ENCODE results near the gene TIMM23. TPM values are rescaled to one million over a fixed set of nuclear protein-coding genes. Genes with fewer than 3 reads are reported as not detected.

The TIMM23 gene
- total and polyA plus RNA-seq, 4 donors, result 64.3 to 78.9 (median 72.1) TPM

GRCh38 chr10:46029461-46030030 is 57.3 kb downstream of the TIMM23 start:
- Histone ChIP-seq H3K4me1 (ENCODE audit: control insufficient read depth, insufficient read depth, low read length) (peaks cover 7% of the 10 kb centered on the region), H3K36me3 (ENCODE audit: control insufficient read depth, insufficient read depth, low read length) (peaks cover 3% of the 10 kb centered on the region), H3K9me3 (ENCODE audit: control insufficient read depth, insufficient read depth, low read length) (no peaks in the 10 kb centered on the region), H3K27me3 (ENCODE audit: control insufficient read depth, insufficient read depth, low read length) (no peaks in the 10 kb centered on the region), H3K4me3 (ENCODE audit: low read depth, low read length) (peak overlapping the region; percentile 91), H3K27ac (ENCODE audit: low read depth, low read length) (no peak overlapping the region)
- WGBS (ENCODE audit: insufficient coverage), result 25% methylated on average over 2 of the region's 6 CpGs
- no peak for DNase-seq (ENCODE audit: low read depth in 4 of 6, low spot score in 6 of 6)

GRCh38 chr10:46030091-46030937 is 58.0 kb downstream of the TIMM23 start, which contains the start of gene NCOA4:
NCOA4 (minus strand) TSS chr10:46030623; CDS start chr10:46016680, 13,943 bp downstream.
- H3K36me3 ChIP-seq (ENCODE audit: control insufficient read depth, insufficient read depth, low read length), result peaks cover 3% of the 10 kb centered on the region
- H3K4me3 ChIP-seq (ENCODE audit: low read depth, low read length), result peak within 1 kb of the TSS; percentile 91
- H3K27ac ChIP-seq (ENCODE audit: low read depth, low read length), result peak within 1 kb of the TSS; percentile 88
- peaks cover 7% of the 10 kb centered on the region for H3K4me1 ChIP-seq (ENCODE audit: control insufficient read depth, insufficient read depth, low read length)
- WGBS (ENCODE audit: insufficient coverage), result 0% methylated on average over 53 of the region's 59 CpGs
- H3K27me3 ChIP-seq (ENCODE audit: control insufficient read depth, insufficient read depth, low read length), result no peaks in the 10 kb centered on the region
- peak; percentile 96 to 99 (median 98) for DNase-seq (ENCODE audit: low read depth in 4 of 6, low spot score in 6 of 6)
- no peaks in the 10 kb centered on the region for H3K9me3 ChIP-seq (ENCODE audit: control insufficient read depth, insufficient read depth, low read length)

GRCh38 chr10:46031648-46032532 is 59.6 kb downstream of the TIMM23 start:
- no peak overlapping the region for H3K27ac ChIP-seq (ENCODE audit: low read depth, low read length)
- 100% methylated on average over 3 of the region's 6 CpGs for WGBS (ENCODE audit: insufficient coverage)

GRCh38 chr10:46033602-46034011 is 61.3 kb downstream of the TIMM23 start:
- H3K27me3 ChIP-seq (ENCODE audit: control insufficient read depth, insufficient read depth, low read length), result no peaks in the 10 kb centered on the region
- DNase-seq (ENCODE audit: low read depth in 4 of 6, low spot score in 6 of 6), result no peak

More at GRCh38 chr10:46031648-46032532, 59.6 kb downstream of the TIMM23 start:
- DNase-seq (ENCODE audit: low read depth in 4 of 6, low spot score in 6 of 6), result no peak
- Histone ChIP-seq H3K4me3 (ENCODE audit: low read depth, low read length) (no peak overlapping the region), H3K36me3 (ENCODE audit: control insufficient read depth, insufficient read depth, low read length) (peaks cover 2% of the 10 kb centered on the region), H3K4me1 (ENCODE audit: control insufficient read depth, insufficient read depth, low read length) (peaks cover 7% of the 10 kb centered on the region), H3K9me3 (ENCODE audit: control insufficient read depth, insufficient read depth, low read length) (no peaks in the 10 kb centered on the region), H3K27me3 (ENCODE audit: control insufficient read depth, insufficient read depth, low read length) (no peaks in the 10 kb centered on the region)

GRCh38 chr10:46035923-46036849 is 63.9 kb downstream of the TIMM23 start:
- H3K27ac ChIP-seq (ENCODE audit: low read depth, low read length), result no peak overlapping the region
- no peaks in the 10 kb centered on the region for H3K4me1 ChIP-seq (ENCODE audit: control insufficient read depth, insufficient read depth, low read length)
- H3K9me3 ChIP-seq (ENCODE audit: control insufficient read depth, insufficient read depth, low read length), result no peaks in the 10 kb centered on the region
- no peaks in the 10 kb centered on the region for H3K27me3 ChIP-seq (ENCODE audit: control insufficient read depth, insufficient read depth, low read length)
- WGBS (ENCODE audit: insufficient coverage), result 67% methylated on average over 4 of the region's 8 CpGs
- no peak overlapping the region for H3K4me3 ChIP-seq (ENCODE audit: low read depth, low read length)
- no peaks in the 10 kb centered on the region for H3K36me3 ChIP-seq (ENCODE audit: control insufficient read depth, insufficient read depth, low read length)
- DNase-seq (ENCODE audit: low read depth in 4 of 6, low spot score in 6 of 6), result no peak

More at GRCh38 chr10:46033602-46034011, 61.3 kb downstream of the TIMM23 start:
- H3K4me3 ChIP-seq (ENCODE audit: low read depth, low read length), result no peak overlapping the region
- no peaks in the 10 kb centered on the region for H3K9me3 ChIP-seq (ENCODE audit: control insufficient read depth, insufficient read depth, low read length)
- no peaks in the 10 kb centered on the region for H3K36me3 ChIP-seq (ENCODE audit: control insufficient read depth, insufficient read depth, low read length)
- no peak overlapping the region for H3K27ac ChIP-seq (ENCODE audit: low read depth, low read length)
- H3K4me1 ChIP-seq (ENCODE audit: control insufficient read depth, insufficient read depth, low read length), result peaks cover 7% of the 10 kb centered on the region

- WGBS (ENCODE audit: insufficient coverage), result 62% methylated on average over 6 of the region's 8 CpGs
- Histone ChIP-seq H3K4me3 (ENCODE audit: low read depth, low read length) (no peak overlapping the region), H3K4me1 (ENCODE audit: control insufficient read depth, insufficient read depth, low read length) (no peaks in the 10 kb centered on the region), H3K27ac (ENCODE audit: low read depth, low read length) (no peak overlapping the region), H3K36me3 (ENCODE audit: control insufficient read depth, insufficient read depth, low read length) (no peaks in the 10 kb centered on the region), H3K9me3 (ENCODE audit: control insufficient read depth, insufficient read depth, low read length) (no peaks in the 10 kb centered on the region), H3K27me3 (ENCODE audit: control insufficient read depth, insufficient read depth, low read length) (no peaks in the 10 kb centered on the region)
- DNase-seq (ENCODE audit: low read depth in 4 of 6, low spot score in 6 of 6), result no peak
Measured at GRCh38 chr10:46037107-46037825, 65.0 kb downstream of the TIMM23 start.

- no peaks in the 10 kb centered on the region for H3K9me3 ChIP-seq (ENCODE audit: control insufficient read depth, insufficient read depth, low read length)
- H3K27ac ChIP-seq (ENCODE audit: low read depth, low read length), result no peak overlapping the region
- WGBS (ENCODE audit: insufficient coverage), result 86% methylated on average over 2 of the region's 3 CpGs
- no peak for DNase-seq (ENCODE audit: low read depth in 4 of 6, low spot score in 6 of 6)
- H3K36me3 ChIP-seq (ENCODE audit: control insufficient read depth, insufficient read depth, low read length), result no peaks in the 10 kb centered on the region
- H3K4me1 ChIP-seq (ENCODE audit: control insufficient read depth, insufficient read depth, low read length), result no peaks in the 10 kb centered on the region
- no peak overlapping the region for H3K4me3 ChIP-seq (ENCODE audit: low read depth, low read length)
- no peaks in the 10 kb centered on the region for H3K27me3 ChIP-seq (ENCODE audit: control insufficient read depth, insufficient read depth, low read length)
Measured at GRCh38 chr10:46040004-46040403, 67.7 kb downstream of the TIMM23 start.

GRCh38 chr10:46042527-46042926 is 70.2 kb downstream of the TIMM23 start:
- Histone ChIP-seq H3K27ac (ENCODE audit: low read depth, low read length) (no peak overlapping the region), H3K4me1 (ENCODE audit: control insufficient read depth, insufficient read depth, low read length) (no peaks in the 10 kb centered on the region), H3K9me3 (ENCODE audit: control insufficient read depth, insufficient read depth, low read length) (no peaks in the 10 kb centered on the region), H3K4me3 (ENCODE audit: low read depth, low read length) (no peak overlapping the region), H3K36me3 (ENCODE audit: control insufficient read depth, insufficient read depth, low read length) (no peaks in the 10 kb centered on the region), H3K27me3 (ENCODE audit: control insufficient read depth, insufficient read depth, low read length) (no peaks in the 10 kb centered on the region)
- WGBS (ENCODE audit: insufficient coverage), result 86% methylated on average over 1 of the region's 4 CpGs
- DNase-seq (ENCODE audit: low read depth in 4 of 6, low spot score in 6 of 6), result no peak
